GM12801 (cell line): ENCODE measurements around the gene MBOAT7.

Experiments
- CTCF ChIP-seq: IDR thresholded peaks from one replicate; pipeline ENCODE4 v1.5.1; 2011; ENCODE audit warnings: control low read depth; ENCODE audit not compliant: insufficient read length; ENCODE audit errors: extremely low read depth

Gene MBOAT7

GRCh38 chr19:54207983-54208783 is 18.8 kb upstream of the MBOAT7 start:
- TF ChIP-seq CTCF: no peak

- TF ChIP-seq CTCF: no peak
Measured at GRCh38 chr19:54207676-54207982, 18.2 kb upstream of the MBOAT7 start.

GRCh38 chr19:54206831-54207177 is 17.4 kb upstream of the MBOAT7 start:
- TF ChIP-seq CTCF: no peak

GRCh38 chr19:54206030-54206830 is 16.9 kb upstream of the MBOAT7 start:
- no peak for TF ChIP-seq CTCF

- no peak for TF ChIP-seq CTCF
Measured at GRCh38 chr19:54204767-54205468, 15.5 kb upstream of the MBOAT7 start.

GRCh38 chr19:54203151-54203611 is 13.8 kb upstream of the MBOAT7 start:
- TF ChIP-seq CTCF: no peak

GRCh38 chr19:54201980-54202379 is 12.6 kb upstream of the MBOAT7 start:
- no peak for TF ChIP-seq CTCF
